DND-41 (cell line): ENCODE results near the gene SERPINI1.

Source experiments
- ATAC-seq: fragments of 200-7000 bp; cut with Tn5 transposase; 3 replicates; pipeline ENCODE4 v1.9.1; 2021; ENCODE audit warnings: low read depth; ENCODE audit not compliant: insufficient read depth
- DNase-seq: peaks from one replicate; pipeline ENCODE4 v3.0.0-alpha.2; 2020
- H2AFZ ChIP-seq: 2 replicates; pipeline ENCODE4 v1.6.0; 2012; ENCODE audit warnings: low read depth, low read length
- H3K27ac ChIP-seq: 2 replicates; pipeline ENCODE4 v1.5.1; 2012; ENCODE audit warnings: low read length, inconsistent platforms
- H3K27me3 ChIP-seq: fragments of 200-600 bp; sonication (generic); 2 replicates; pipeline ENCODE4 v1.6.0; 2012; ENCODE audit warnings: low read length, mild to moderate bottlenecking, inconsistent platforms; ENCODE audit not compliant: insufficient read depth, poor library complexity
- H3K36me3 ChIP-seq: 2 replicates; pipeline ENCODE4 v1.5.1; 2012; ENCODE audit warnings: low read length, inconsistent platforms; ENCODE audit not compliant: insufficient read depth
- H3K4me1 ChIP-seq: 2 replicates; pipeline ENCODE4 v1.5.1; 2012; ENCODE audit warnings: mild to moderate bottlenecking, low read length; ENCODE audit not compliant: insufficient read depth
- H3K4me2 ChIP-seq: 2 replicates; pipeline ENCODE4 v1.6.0; 2012; ENCODE audit warnings: mild to moderate bottlenecking, moderate library complexity, low read length, inconsistent platforms; ENCODE audit not compliant: insufficient read depth
- H3K4me3 ChIP-seq, 2 experiments: fragments of 200-600 bp in 1 of 2; shearing (Covaris generic) in 1 of 2; 2 replicates each; pipeline ENCODE4 v1.5.1; 2012 to 2016; ENCODE audit warnings: inconsistent platforms in 2 of 2, low read length in 2 of 2, mild to moderate bottlenecking in 2 of 2, low read depth in 1 of 2, moderate library complexity in 1 of 2
- H3K79me2 ChIP-seq: 2 replicates; pipeline ENCODE4 v1.6.0; 2012; ENCODE audit warnings: low read length, inconsistent platforms; ENCODE audit not compliant: insufficient read depth
- H3K9ac ChIP-seq: 2 replicates; pipeline ENCODE4 v1.6.0; 2012; ENCODE audit warnings: low read depth, mild to moderate bottlenecking, inconsistent platforms, low read length, moderate library complexity
- H3K9me3 ChIP-seq: 2 replicates; pipeline ENCODE4 v1.5.1; 2012; ENCODE audit warnings: low read length, moderate library complexity, mild to moderate bottlenecking, inconsistent platforms; ENCODE audit not compliant: insufficient read depth, severe bottlenecking
- H4K20me1 ChIP-seq: 2 replicates; pipeline ENCODE4 v1.6.0; 2012; ENCODE audit warnings: low read length; ENCODE audit not compliant: insufficient read depth
- EZH2 ChIP-seq: IDR thresholded peaks from 3 replicates; pipeline ENCODE4 v1.6.1; 2012; ENCODE audit warnings: borderline replicate concordance, low read depth, mild to moderate bottlenecking, moderate library complexity, low read length, inconsistent platforms; ENCODE audit not compliant: severe bottlenecking
- TF ChIP-seq, protein P1 (sequence below): IDR thresholded peaks from 2 replicates; pipeline ENCODE4 v1.5.1; 2012; ENCODE audit warnings: borderline replicate concordance, low read length, moderate library complexity, mild to moderate bottlenecking; ENCODE audit not compliant: poor library complexity, severe bottlenecking; ENCODE audit errors: extremely low read depth

SERPINI1 gene

DNA sequence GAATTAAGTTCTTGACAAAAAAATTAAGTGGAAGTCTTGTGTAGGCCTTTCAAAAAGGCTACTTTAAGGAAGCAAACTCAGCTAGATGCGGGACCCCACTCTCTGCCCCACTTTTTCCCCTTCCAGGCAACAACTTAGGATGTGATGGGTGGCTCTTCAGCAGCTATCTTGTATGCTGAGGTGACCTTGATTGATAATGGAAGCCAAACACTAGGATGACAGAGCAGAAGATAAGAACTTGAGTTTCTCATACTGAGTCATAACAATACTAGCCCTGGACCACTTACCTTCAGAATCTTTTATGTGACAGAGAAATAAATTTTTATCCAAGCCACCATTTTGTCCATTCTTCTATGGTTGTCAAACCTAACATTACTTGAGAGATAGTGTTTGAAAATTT lies 16.9 kb upstream of the SERPINI1 start:
- Histone ChIP-seq H3K27ac (no peak overlapping the region), H3K27me3 (no peaks in the 10 kb centered on the region), H3K9me3 (no peaks in the 10 kb centered on the region), H3K4me2 (no peak overlapping the region), H3K9ac (no peak overlapping the region), H2AFZ (no peak overlapping the region), H3K36me3 (peaks cover 29% of the 10 kb centered on the region), H3K4me3 (no peak overlapping the region), H4K20me1 (peaks cover 25% of the 10 kb centered on the region; the same call in 1 of the 2 replicates), H3K79me2 (peaks cover 71% of the 10 kb centered on the region), H3K4me1 (no peaks in the 10 kb centered on the region)
- ATAC-seq (no peak), DNase-seq (no peak)
- no peak for TF ChIP-seq EZH2
- TF ChIP-seq, protein P1, sequence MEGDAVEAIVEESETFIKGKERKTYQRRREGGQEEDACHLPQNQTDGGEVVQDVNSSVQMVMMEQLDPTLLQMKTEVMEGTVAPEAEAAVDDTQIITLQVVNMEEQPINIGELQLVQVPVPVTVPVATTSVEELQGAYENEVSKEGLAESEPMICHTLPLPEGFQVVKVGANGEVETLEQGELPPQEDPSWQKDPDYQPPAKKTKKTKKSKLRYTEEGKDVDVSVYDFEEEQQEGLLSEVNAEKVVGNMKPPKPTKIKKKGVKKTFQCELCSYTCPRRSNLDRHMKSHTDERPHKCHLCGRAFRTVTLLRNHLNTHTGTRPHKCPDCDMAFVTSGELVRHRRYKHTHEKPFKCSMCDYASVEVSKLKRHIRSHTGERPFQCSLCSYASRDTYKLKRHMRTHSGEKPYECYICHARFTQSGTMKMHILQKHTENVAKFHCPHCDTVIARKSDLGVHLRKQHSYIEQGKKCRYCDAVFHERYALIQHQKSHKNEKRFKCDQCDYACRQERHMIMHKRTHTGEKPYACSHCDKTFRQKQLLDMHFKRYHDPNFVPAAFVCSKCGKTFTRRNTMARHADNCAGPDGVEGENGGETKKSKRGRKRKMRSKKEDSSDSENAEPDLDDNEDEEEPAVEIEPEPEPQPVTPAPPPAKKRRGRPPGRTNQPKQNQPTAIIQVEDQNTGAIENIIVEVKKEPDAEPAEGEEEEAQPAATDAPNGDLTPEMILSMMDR: no peak

- H3K4me2 ChIP-seq: no peak overlapping the region
- no peak overlapping the region for H3K4me3 ChIP-seq
- ATAC-seq (no peak), DNase-seq (no peak)
- peaks cover 52% of the 10 kb centered on the region; the same call in 1 of the 2 replicates for H4K20me1 ChIP-seq
- no peak overlapping the region for H2AFZ ChIP-seq
- H3K27ac ChIP-seq: no peak overlapping the region
- TF ChIP-seq, protein P1: no peak
- TF ChIP-seq EZH2: no peak
- peaks cover 87% of the 10 kb centered on the region for H3K79me2 ChIP-seq
- H3K27me3 ChIP-seq: no peaks in the 10 kb centered on the region
- H3K9ac ChIP-seq: no peak overlapping the region
- H3K4me1 ChIP-seq: no peaks in the 10 kb centered on the region
- H3K36me3 ChIP-seq: peaks cover 21% of the 10 kb centered on the region
- no peaks in the 10 kb centered on the region for H3K9me3 ChIP-seq
These were observed 12.5 kb upstream of the SERPINI1 start for GRCh38 chr3:167723025-167723512.

DNA sequence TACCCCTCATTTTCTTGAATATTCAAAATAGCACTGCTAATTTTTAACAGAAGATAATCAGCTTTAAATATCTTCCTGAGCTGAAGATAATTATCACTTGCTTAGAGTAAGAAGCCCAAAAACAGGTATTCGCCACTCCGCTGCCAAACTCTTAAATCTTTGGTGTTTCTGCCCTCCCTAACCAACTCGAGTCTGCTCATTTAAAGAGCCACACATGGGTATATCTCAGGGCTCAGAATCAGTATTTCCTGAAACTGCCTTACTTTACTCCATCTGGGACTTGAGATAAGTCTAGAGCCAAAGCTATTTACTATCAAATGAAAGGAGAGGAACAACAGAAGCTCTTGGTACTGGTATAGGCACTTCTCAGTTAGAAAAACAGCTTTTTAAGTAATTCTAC lies 11.6 kb upstream of the SERPINI1 start:
- H3K9me3 ChIP-seq: no peaks in the 10 kb centered on the region
- H3K4me3 ChIP-seq: no peak overlapping the region
- peaks cover 90% of the 10 kb centered on the region for H3K79me2 ChIP-seq
- H3K4me1 ChIP-seq: no peaks in the 10 kb centered on the region
- no peak overlapping the region for H3K9ac ChIP-seq
- no peak overlapping the region for H3K27ac ChIP-seq
- ATAC-seq (no peak), DNase-seq (no peak)
- H3K4me2 ChIP-seq: no peak overlapping the region
- TF ChIP-seq, protein P1: no peak
- TF ChIP-seq EZH2: no peak
- no peaks in the 10 kb centered on the region for H3K27me3 ChIP-seq
- peaks cover 60% of the 10 kb centered on the region for H4K20me1 ChIP-seq
- H2AFZ ChIP-seq: no peak overlapping the region
- H3K36me3 ChIP-seq: peaks cover 14% of the 10 kb centered on the region

GRCh38 chr3:167728176-167728575 lies 7.3 kb upstream of the SERPINI1 start:
- no peak overlapping the region for H3K9ac ChIP-seq
- no peak overlapping the region for H2AFZ ChIP-seq
- H4K20me1 ChIP-seq: peaks cover 74% of the 10 kb centered on the region
- no peaks in the 10 kb centered on the region for H3K36me3 ChIP-seq
- H3K27ac ChIP-seq: no peak overlapping the region
- H3K4me2 ChIP-seq: no peak overlapping the region
- no peak overlapping the region for H3K4me3 ChIP-seq
- peaks cover 99% of the 10 kb centered on the region for H3K79me2 ChIP-seq
- peaks cover 14% of the 10 kb centered on the region for H3K4me1 ChIP-seq
- TF ChIP-seq, protein P1: no peak
- TF ChIP-seq EZH2: no peak
- no peaks in the 10 kb centered on the region for H3K9me3 ChIP-seq
- H3K27me3 ChIP-seq: no peaks in the 10 kb centered on the region
- DNase-seq: no peak
- ATAC-seq: no peak
